ENCODE measurements around the gene PDE6C. TPM values are rescaled to one million over a fixed set of nuclear protein-coding genes. Genes with fewer than 3 reads are reported as not detected.

The PDE6C gene
- total RNA-seq, 2 experiments from 2014 or later, result 0.03 to 0.13 TPM

DNA sequence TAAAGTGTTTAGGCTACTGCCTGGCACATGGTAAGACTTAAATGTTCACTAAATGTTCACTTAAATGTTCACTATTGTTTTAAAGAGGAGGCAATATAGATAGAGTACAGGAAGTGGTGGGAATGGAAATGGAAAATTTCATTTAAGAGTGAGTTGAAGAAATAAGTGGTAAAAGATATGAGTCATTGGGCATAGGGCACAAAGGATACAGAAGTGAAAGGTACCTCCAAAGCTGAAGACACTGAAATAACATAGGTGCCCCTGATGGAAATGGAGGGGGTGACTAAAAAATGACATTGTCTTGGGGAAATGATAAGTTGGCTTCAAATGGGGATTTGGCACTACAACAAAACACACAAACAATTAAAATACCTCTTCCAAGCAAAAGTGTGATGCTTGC is 95.3 kb downstream of the PDE6C start:
- no TSS peak for BruUV-seq (replicated peaks)
- no peaks in the 10 kb centered on the region for H3K79me2 ChIP-seq (ENCODE audit: insufficient read depth, low read depth, low read length)
- intact Hi-C loops (cut with micrococcal nuclease; ENCODE audit: unreplicated experiment), result loop anchor here (10.0 kb wide), 1 partner anchor 187 kb away; the partner anchor contains the start of gene SLC35G1
- H3K9me3 ChIP-seq (ENCODE audit: low read length), result no peaks in the 10 kb centered on the region
- H4K20me1 ChIP-seq (ENCODE audit: insufficient read depth, low read length), result no peaks in the 10 kb centered on the region
- no peak overlapping the region for H3K4me3 ChIP-seq (ENCODE audit: low read depth, low read length, poor library complexity, severe bottlenecking)
- no peaks in the 10 kb centered on the region for H3K36me3 ChIP-seq (ENCODE audit: insufficient read depth, low read length)
- POLR2A ChIA-PET, result no interaction called here
- H3K9me2 ChIP-seq (ENCODE audit: insufficient read depth, low read length), result no peaks in the 10 kb centered on the region
- H3K4me1 ChIP-seq (ENCODE audit: insufficient read depth, low read length, poor library complexity, severe bottlenecking), result peaks cover 5% of the 10 kb centered on the region
- CTCF ChIA-PET (ENCODE audit: unreplicated experiment), result no interaction called here
- H2AFZ ChIP-seq (ENCODE audit: low read length), result no peak overlapping the region
- DNase-seq (ENCODE audit: low spot score), result no peak
- TF ChIP-seq, protein P1, sequence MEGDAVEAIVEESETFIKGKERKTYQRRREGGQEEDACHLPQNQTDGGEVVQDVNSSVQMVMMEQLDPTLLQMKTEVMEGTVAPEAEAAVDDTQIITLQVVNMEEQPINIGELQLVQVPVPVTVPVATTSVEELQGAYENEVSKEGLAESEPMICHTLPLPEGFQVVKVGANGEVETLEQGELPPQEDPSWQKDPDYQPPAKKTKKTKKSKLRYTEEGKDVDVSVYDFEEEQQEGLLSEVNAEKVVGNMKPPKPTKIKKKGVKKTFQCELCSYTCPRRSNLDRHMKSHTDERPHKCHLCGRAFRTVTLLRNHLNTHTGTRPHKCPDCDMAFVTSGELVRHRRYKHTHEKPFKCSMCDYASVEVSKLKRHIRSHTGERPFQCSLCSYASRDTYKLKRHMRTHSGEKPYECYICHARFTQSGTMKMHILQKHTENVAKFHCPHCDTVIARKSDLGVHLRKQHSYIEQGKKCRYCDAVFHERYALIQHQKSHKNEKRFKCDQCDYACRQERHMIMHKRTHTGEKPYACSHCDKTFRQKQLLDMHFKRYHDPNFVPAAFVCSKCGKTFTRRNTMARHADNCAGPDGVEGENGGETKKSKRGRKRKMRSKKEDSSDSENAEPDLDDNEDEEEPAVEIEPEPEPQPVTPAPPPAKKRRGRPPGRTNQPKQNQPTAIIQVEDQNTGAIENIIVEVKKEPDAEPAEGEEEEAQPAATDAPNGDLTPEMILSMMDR (conservative IDR thresholded peaks at IDR 0.05; ENCODE audit: low read length), result no peak
- TF ChIP-seq EZH2phosphoT487 (IDR thresholded peaks at IDR 0.05; ENCODE audit: borderline replicate concordance, low read depth, low read length), result no peak
- H3K4me2 ChIP-seq (ENCODE audit: low read length), result no peak overlapping the region
- no peak overlapping the region for H3K27ac ChIP-seq (ENCODE audit: low read depth, low read length, poor library complexity, severe bottlenecking)

DNA sequence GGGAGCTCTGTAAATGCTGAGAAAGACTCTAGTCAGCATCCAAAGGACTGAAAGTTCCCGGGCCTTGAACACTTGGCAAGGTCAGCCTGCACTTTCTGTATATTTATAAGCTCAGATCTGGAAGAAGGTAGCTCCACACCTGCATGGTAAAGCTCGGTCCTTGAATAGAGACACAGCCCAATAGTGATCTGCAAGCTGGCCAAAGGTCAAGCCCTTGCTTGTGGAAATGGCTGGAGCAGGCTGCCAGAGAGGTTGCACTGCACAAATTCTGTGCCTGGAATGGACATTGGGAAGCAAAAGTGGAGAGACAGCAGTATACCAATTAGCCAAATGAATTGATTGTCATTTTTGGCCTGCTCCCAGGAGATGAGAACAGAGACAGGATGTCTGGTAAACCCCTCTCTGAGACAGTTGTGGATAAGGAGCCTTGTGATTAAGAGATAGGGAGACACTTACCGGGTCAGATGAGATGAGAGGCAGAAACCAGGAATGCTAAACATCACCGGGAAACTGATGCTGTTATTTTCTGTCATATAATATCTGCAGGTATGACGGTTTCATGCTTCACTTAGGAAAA is 98.1 kb downstream of the PDE6C start:
- BruUV-seq (replicated peaks), result no TSS peak
- Histone ChIP-seq H3K79me2 (ENCODE audit: insufficient read depth, low read depth, low read length) (no peaks in the 10 kb centered on the region), H3K9me2 (ENCODE audit: insufficient read depth, low read length) (no peaks in the 10 kb centered on the region), H3K27ac (ENCODE audit: low read depth, low read length, poor library complexity, severe bottlenecking) (no peak overlapping the region), H3K9me3 (ENCODE audit: low read length) (no peaks in the 10 kb centered on the region), H2AFZ (ENCODE audit: low read length) (no peak overlapping the region), H3K36me3 (ENCODE audit: insufficient read depth, low read length) (no peaks in the 10 kb centered on the region), H3K4me2 (ENCODE audit: low read length) (no peak overlapping the region), H3K4me3 (ENCODE audit: low read depth, low read length, poor library complexity, severe bottlenecking) (no peak overlapping the region), H4K20me1 (ENCODE audit: insufficient read depth, low read length) (no peaks in the 10 kb centered on the region), H3K4me1 (ENCODE audit: insufficient read depth, low read length, poor library complexity, severe bottlenecking) (peaks cover 3% of the 10 kb centered on the region)
- CTCF ChIA-PET (ENCODE audit: unreplicated experiment), result no interaction called here
- POLR2A ChIA-PET, result no interaction called here
- intact Hi-C loops (cut with micrococcal nuclease; ENCODE audit: unreplicated experiment), result no loop called here
- DNase-seq (ENCODE audit: low spot score), result no peak
- no peak for TF ChIP-seq EZH2phosphoT487 (IDR thresholded peaks at IDR 0.05; ENCODE audit: borderline replicate concordance, low read depth, low read length)
- TF ChIP-seq, protein P1 (conservative IDR thresholded peaks at IDR 0.05; ENCODE audit: low read length), result no peak

DNA sequence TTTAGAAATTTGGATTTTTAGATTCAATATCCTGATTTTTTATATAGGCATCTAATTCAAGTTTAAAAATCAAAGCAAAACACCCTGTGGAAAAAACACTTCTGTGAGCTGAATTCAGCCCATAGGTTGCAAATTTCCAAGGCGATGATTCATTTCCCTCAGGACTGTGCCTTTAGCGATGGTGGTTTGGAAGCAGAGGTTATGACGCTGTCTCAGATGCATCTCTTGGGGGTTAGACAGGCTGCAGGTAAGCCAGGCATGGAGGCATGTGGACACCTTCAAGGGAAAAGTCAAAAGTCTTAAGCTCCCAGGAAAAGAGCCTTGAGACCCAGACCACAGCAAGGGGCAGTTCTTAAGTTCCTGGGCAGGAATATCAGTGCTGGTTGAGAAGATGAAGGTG is 99.6 kb downstream of the PDE6C start:
- no peak overlapping the region for H2AFZ ChIP-seq (ENCODE audit: low read length)
- H3K4me2 ChIP-seq (ENCODE audit: low read length), result no peak overlapping the region
- intact Hi-C loops (cut with micrococcal nuclease; ENCODE audit: unreplicated experiment), result no loop called here
- H3K27ac ChIP-seq (ENCODE audit: low read depth, low read length, poor library complexity, severe bottlenecking), result no peak overlapping the region
- TF ChIP-seq, protein P1 (conservative IDR thresholded peaks at IDR 0.05; ENCODE audit: low read length), result no peak
- TF ChIP-seq EZH2phosphoT487 (IDR thresholded peaks at IDR 0.05; ENCODE audit: borderline replicate concordance, low read depth, low read length), result no peak
- no peaks in the 10 kb centered on the region for H3K79me2 ChIP-seq (ENCODE audit: insufficient read depth, low read depth, low read length)
- no TSS peak for BruUV-seq (replicated peaks)
- H4K20me1 ChIP-seq (ENCODE audit: insufficient read depth, low read length), result no peaks in the 10 kb centered on the region
- DNase-seq (ENCODE audit: low spot score), result no peak
- H3K4me1 ChIP-seq (ENCODE audit: insufficient read depth, low read length, poor library complexity, severe bottlenecking), result peaks cover 3% of the 10 kb centered on the region
- no peaks in the 10 kb centered on the region for H3K36me3 ChIP-seq (ENCODE audit: insufficient read depth, low read length)
- no peaks in the 10 kb centered on the region for H3K9me3 ChIP-seq (ENCODE audit: low read length)
- ChIA-PET CTCF (ENCODE audit: unreplicated experiment) (interaction anchor here (1.0 kb wide), 1 partner anchor 9 kb away, joined by 3 read pairs; no protein-coding TSS in a partner anchor), POLR2A (interaction anchor here (1.6 kb wide), 1 partner anchor 25 kb away, joined by 4 read pairs; no protein-coding TSS in a partner anchor)
- no peak overlapping the region for H3K4me3 ChIP-seq (ENCODE audit: low read depth, low read length, poor library complexity, severe bottlenecking)
- no peaks in the 10 kb centered on the region for H3K9me2 ChIP-seq (ENCODE audit: insufficient read depth, low read length)
